NCI-H524 (cell line): ENCODE data around the gene TESK2.
"Not testable (repeated sequence)": the region's sequence is repeated elsewhere in the genome, so short reads cannot be mapped to it uniquely, and the experiment has no call there.

Experiments
- DNase-seq, 2 experiments: peaks; one replicate each; lab custom pipeline; 2025; lab: John Stamatoyannopoulos, UW

Gene TESK2

GRCh38 chr1:45510036-45510971 lies 19.3 kb upstream of the TESK2 start:
- no peak for DNase-seq

- peak in 1 of 2 experiments; percentile 10 for DNase-seq
Measured at GRCh38 chr1:45508295-45509151, 17.6 kb upstream of the TESK2 start.

- no peak for DNase-seq
Measured at GRCh38 chr1:45507893-45508292, 16.9 kb upstream of the TESK2 start.

GRCh38 chr1:45507195-45507594 lies 16.2 kb upstream of the TESK2 start:
- DNase-seq, result no peak

GRCh38 chr1:45503462-45504360 lies 12.7 kb upstream of the TESK2 start:
- no peak for DNase-seq

GRCh38 chr1:45501505-45501859 lies 10.5 kb upstream of the TESK2 start:
- no peak for DNase-seq

GRCh38 chr1:45499415-45499769 lies 8.4 kb upstream of the TESK2 start:
- DNase-seq, result peak in 1 of 2 experiments; percentile 28

GRCh38 chr1:45498279-45498678 lies 7.3 kb upstream of the TESK2 start:
- DNase-seq, result no peak

- peak; percentile 7 to 68 for DNase-seq
Measured at GRCh38 chr1:45493116-45493697, 2.2 kb upstream of the TESK2 start.

GRCh38 chr1:45492691-45493090 lies 1.7 kb upstream of the TESK2 start:
- no peak for DNase-seq

- no peak for DNase-seq
Measured at GRCh38 chr1:45491487-45492260, 711 bp upstream of the TESK2 start.

- peak in 1 of 2 experiments; percentile 33 for DNase-seq
Measured at GRCh38 chr1:45490121-45490625, 790 bp downstream of the TESK2 start.

GRCh38 chr1:45489379-45489778 lies 1.6 kb downstream of the TESK2 start:
- not testable (repeated sequence) for DNase-seq

GRCh38 chr1:45488666-45489377 lies 2.1 kb downstream of the TESK2 start:
- DNase-seq, result no peak

GRCh38 chr1:45485949-45486348 lies 5.0 kb downstream of the TESK2 start:
- no peak for DNase-seq

GRCh38 chr1:45479039-45479748 lies 11.8 kb downstream of the TESK2 start:
- no peak for DNase-seq

GRCh38 chr1:45478121-45478814 lies 12.7 kb downstream of the TESK2 start:
- DNase-seq, result no peak

GRCh38 chr1:45477646-45478045 lies 13.3 kb downstream of the TESK2 start:
- no peak for DNase-seq

- DNase-seq, result not testable (repeated sequence)
Measured at GRCh38 chr1:45474194-45474593, 16.8 kb downstream of the TESK2 start.
